GM12878 (cell line): ENCODE data around the gene TMEM170B. TPM values are rescaled to one million over a fixed set of nuclear protein-coding genes. Genes with fewer than 3 reads are reported as not detected.

Experiments used
- ATAC-seq: fragments of 200-7000 bp; cut with Tn5 transposase; 3 replicates; pipeline ENCODE4 v1.9.1; 2020; ENCODE audit warnings: mild to moderate bottlenecking, moderate library complexity
- BruUV-seq: library from RNA; stranded (reverse); fragments of 400-500 nt; replicated peaks from 2 replicates; lab custom pipeline; 2021; lab: Mats Ljungman, UMichigan
- CTCF ChIA-PET: fragments of 300-600 bp; sonication (Branson Sonifier 250); formaldehyde crosslinking; extraction: SDS; loops from one replicate; lab custom pipeline; 2021; ENCODE audit warnings: inconsistent platforms; lab: Yijun Ruan, JAX
- POLR2A ChIA-PET: fragments of 350-600 bp; formaldehyde crosslinking; extraction: SDS; loops from one replicate; lab custom pipeline; 2021; ENCODE audit warnings: inconsistent platforms; lab: Charles Lee
- RAD21 ChIA-PET: fragments of 300-600 bp; sonication (Branson Sonifier 250); formaldehyde crosslinking; loops from one replicate; lab custom pipeline; 2023; ENCODE audit warnings: antibody characterized with exemption; ENCODE audit not compliant: unreplicated experiment; lab: Charles Lee
- SMC1A ChIA-PET: fragments of 300-600 bp; sonication (Branson Sonifier 250); formaldehyde crosslinking; loops from one replicate; lab custom pipeline; 2023; ENCODE audit not compliant: unreplicated experiment, uncharacterized antibody; lab: Charles Lee
- DNase-seq: peaks from one replicate; pipeline ENCODE4 v3.0.0-alpha.2; 2011; ENCODE audit warnings: low read depth, low spot score
- FAIRE-seq: peaks from 3 replicates; lab custom pipeline; 2011; peaks lifted over from hg19 to GRCh38; lab: Jason Lieb, UNC
- H2AFZ ChIP-seq: 2 replicates; pipeline ENCODE4 v1.6.0; 2011; ENCODE audit warnings: low read depth, low read length, control low read depth; ENCODE audit not compliant: control insufficient read depth
- H3K27ac ChIP-seq: 2 replicates; pipeline ENCODE4 v1.5.1; 2011; ENCODE audit warnings: control low read depth; ENCODE audit not compliant: control insufficient read depth, insufficient read depth
- H3K27me3 ChIP-seq, 2 experiments: replicated peaks in 1 of 2; 2 replicates each; pipeline versions ENCODE4 v1.6.0 to v1.6.1; 2011; ENCODE audit warnings: low read length in 1 of 2; ENCODE audit not compliant: control insufficient read depth in 2 of 2, insufficient read depth in 2 of 2
- H3K36me3 ChIP-seq, 2 experiments: 2 replicates each; pipeline ENCODE4 v1.5.1; 2011; ENCODE audit warnings: low read length in 1 of 2; ENCODE audit not compliant: control insufficient read depth in 2 of 2, insufficient read depth in 2 of 2
- H3K4me1 ChIP-seq: 2 replicates; pipeline ENCODE4 v1.6.1; 2011; ENCODE audit warnings: mild to moderate bottlenecking, low read length, moderate library complexity, mixed read lengths; ENCODE audit not compliant: control insufficient read depth, insufficient read depth
- H3K4me2 ChIP-seq: 2 replicates; pipeline ENCODE4 v1.6.0; 2011; ENCODE audit warnings: control low read depth; ENCODE audit not compliant: control insufficient read depth, insufficient read depth
- H3K4me3 ChIP-seq: fragments of 200-600 bp; sonication (generic); 2 replicates; pipeline ENCODE4 v1.5.1; 2016
- H3K79me2 ChIP-seq: 2 replicates; pipeline ENCODE4 v1.6.0; 2011; ENCODE audit warnings: low read length; ENCODE audit not compliant: control insufficient read depth, insufficient read depth
- H3K9ac ChIP-seq: 2 replicates; pipeline ENCODE4 v1.8.0; 2011; ENCODE audit warnings: low read length, control low read depth, mixed read lengths; ENCODE audit not compliant: control insufficient read depth, insufficient read depth
- H3K9me3 ChIP-seq: replicated peaks from 3 replicates; pipeline ENCODE4 v1.5.1; 2011; ENCODE audit warnings: mild to moderate bottlenecking, low read length; ENCODE audit not compliant: control insufficient read depth, insufficient read depth
- H4K20me1 ChIP-seq: 2 replicates; pipeline ENCODE4 v1.6.0; 2011; ENCODE audit not compliant: control insufficient read depth, insufficient read depth
- FOXM1 ChIP-seq: IDR thresholded peaks from 2 replicates; pipeline ENCODE4 v1.6.1; 2012; ENCODE audit warnings: low read depth, mild to moderate bottlenecking, inconsistent platforms, low read length, moderate library complexity
- RAD21 ChIP-seq: IDR thresholded peaks from 2 replicates; pipeline ENCODE4 v1.6.1; 2011; ENCODE audit warnings: mild to moderate bottlenecking, low read depth, low read length, moderate library complexity; ENCODE audit not compliant: insufficient read depth
- SMC3 ChIP-seq: IDR thresholded peaks from 2 replicates; pipeline ENCODE4 v1.6.1; 2011; ENCODE audit warnings: low read length, improper control_type of control experiment, borderline replicate concordance
- SPI1 ChIP-seq: IDR thresholded peaks from 2 replicates; pipeline ENCODE4 v1.6.1; 2011; ENCODE audit warnings: low read depth, mild to moderate bottlenecking, low read length, moderate library complexity, borderline replicate concordance; ENCODE audit not compliant: insufficient read depth
- SUPT20H ChIP-seq: IDR thresholded peaks from 2 replicates; pipeline ENCODE4 v1.6.1; 2011; ENCODE audit warnings: low read depth, mild to moderate bottlenecking, low read length, moderate library complexity, borderline replicate concordance; ENCODE audit not compliant: control insufficient read depth
- ZNF217 ChIP-seq: fragments of 450-650 bp; IDR thresholded peaks from 2 replicates; pipeline ENCODE4 v1.6.1; 2017; ENCODE audit warnings: antibody characterized with exemption, mild to moderate bottlenecking
- WGBS: methylation state at CpG from one replicate; pipeline ENCODE4 v1.1.6; 2016; ENCODE audit warnings: low lambda C conversion rate; ENCODE audit not compliant: insufficient replicate concordance, insufficient coverage; ENCODE audit errors: missing lambda C conversion rate; 5-methylcytosine and 5-hydroxymethylcytosine counted together
- in situ Hi-C: fragments of 300-500 bp; cut with MboI; formaldehyde crosslinking; loops from 9 replicates; pipeline ENCODE4 v1.14.3; 2018; ENCODE audit warnings: mixed read lengths
- intact Hi-C: fragments of 100-400 bp; cut with micrococcal nuclease; formaldehyde crosslinking; loops from one replicate; pipeline ENCODE4 v1.14.2; 2022; ENCODE audit not compliant: unreplicated experiment
- polyA plus RNA-seq, 11 experiments: library from polyadenylated mRNA; depleted of rRNA in 4 of 11; unstranded in 6 of 11; stranded (reverse) in 5 of 11; fragments of >200 nt; fragmentation: Nextera tagmentation in 4 of 11; fragmentation: Illumina TruSeq in 1 of 11; extraction: Ambion mirVana in 4 of 11; extraction: Trizol in 1 of 11; gene quantifications; 1 replicate in 1 of 11; 2 replicates in 10 of 11; pipeline versions ENCODE4 v1.2.1 to v1.2.3, GENCODE V29; 2011 to 2016; ENCODE audit warnings: inconsistent platforms in 2 of 11, missing spikeins in 2 of 11, low read depth in 1 of 11
- total RNA-seq, 4 experiments: library from RNA; depleted of rRNA in 3 of 4; stranded (reverse); fragments of >200 nt in 3 of 4; fragmentation: Illumina TruSeq in 1 of 4; extraction: Trizol in 1 of 4; gene quantifications; 2 replicates each; pipeline versions ENCODE4 v1.2.1 to v1.2.3, GENCODE V29; 2013 to 2021
- TF ChIP-seq, protein P1 (sequence below): fragments of 450-650 bp; IDR thresholded peaks from 2 replicates; pipeline ENCODE4 v1.6.1; 2016; ENCODE audit warnings: mild to moderate bottlenecking
- TF ChIP-seq, protein P2 (sequence below), 3 experiments: IDR thresholded peaks in 2 of 3; conservative IDR thresholded peaks in 1 of 3; 2 replicates each; pipeline ENCODE4 v1.5.1; 2011; ENCODE audit warnings: low read depth in 3 of 3, low read length in 3 of 3, mild to moderate bottlenecking in 3 of 3, control low read depth in 2 of 3, moderate library complexity in 2 of 3, inconsistent platforms in 1 of 3, mixed read lengths in 1 of 3; ENCODE audit not compliant: control insufficient read depth in 2 of 3, insufficient read depth in 1 of 3; ENCODE audit errors: extremely low read depth in 1 of 3
- TF ChIP-seq, protein P3 (sequence below): IDR thresholded peaks from 2 replicates; pipeline ENCODE4 v1.6.1; 2012; ENCODE audit warnings: low read depth, low read length, improper control_type of control experiment
- TF ChIP-seq, protein P4 (sequence below): IDR thresholded peaks from 2 replicates; pipeline ENCODE4 v1.6.1; 2012; ENCODE audit warnings: low read depth, low read length, improper control_type of control experiment

The TMEM170B gene
- total and polyA plus RNA-seq, 10 of the 15 experiments (the other 5 are each of a cell fraction or from before 2014, with no cell fraction given): 0.38 to 10.3 (median 4.2) TPM

DNA sequence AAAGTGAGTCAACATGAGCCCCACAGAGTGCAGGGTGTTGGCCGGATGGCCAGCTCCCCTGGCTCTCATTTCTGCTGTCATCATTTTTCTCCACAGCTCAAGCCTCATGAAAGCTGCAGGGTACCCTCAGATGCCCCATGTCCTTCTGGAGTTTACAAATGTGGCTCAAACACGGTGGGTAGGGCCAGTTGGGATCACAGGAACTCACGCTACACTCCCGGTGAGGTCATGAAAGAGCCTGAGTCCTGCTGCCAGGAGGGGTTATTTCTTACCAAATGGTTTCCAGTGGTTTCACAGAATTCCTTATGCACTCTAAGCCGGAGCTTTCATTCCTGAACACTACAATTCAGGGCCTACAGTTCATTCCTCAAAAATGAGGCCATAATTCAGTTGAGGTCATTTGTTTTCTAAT is 78.7 kb downstream of the TMEM170B start (continued):
- TF ChIP-seq, protein P1, sequence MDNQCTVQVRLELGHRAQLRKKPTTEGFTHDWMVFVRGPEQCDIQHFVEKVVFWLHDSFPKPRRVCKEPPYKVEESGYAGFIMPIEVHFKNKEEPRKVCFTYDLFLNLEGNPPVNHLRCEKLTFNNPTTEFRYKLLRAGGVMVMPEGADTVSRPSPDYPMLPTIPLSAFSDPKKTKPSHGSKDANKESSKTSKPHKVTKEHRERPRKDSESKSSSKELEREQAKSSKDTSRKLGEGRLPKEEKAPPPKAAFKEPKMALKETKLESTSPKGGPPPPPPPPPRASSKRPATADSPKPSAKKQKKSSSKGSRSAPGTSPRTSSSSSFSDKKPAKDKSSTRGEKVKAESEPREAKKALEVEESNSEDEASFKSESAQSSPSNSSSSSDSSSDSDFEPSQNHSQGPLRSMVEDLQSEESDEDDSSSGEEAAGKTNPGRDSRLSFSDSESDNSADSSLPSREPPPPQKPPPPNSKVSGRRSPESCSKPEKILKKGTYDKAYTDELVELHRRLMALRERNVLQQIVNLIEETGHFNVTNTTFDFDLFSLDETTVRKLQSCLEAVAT: no peak
- no peak for TF ChIP-seq ZNF217
- no peak for TF ChIP-seq SUPT20H

DNA sequence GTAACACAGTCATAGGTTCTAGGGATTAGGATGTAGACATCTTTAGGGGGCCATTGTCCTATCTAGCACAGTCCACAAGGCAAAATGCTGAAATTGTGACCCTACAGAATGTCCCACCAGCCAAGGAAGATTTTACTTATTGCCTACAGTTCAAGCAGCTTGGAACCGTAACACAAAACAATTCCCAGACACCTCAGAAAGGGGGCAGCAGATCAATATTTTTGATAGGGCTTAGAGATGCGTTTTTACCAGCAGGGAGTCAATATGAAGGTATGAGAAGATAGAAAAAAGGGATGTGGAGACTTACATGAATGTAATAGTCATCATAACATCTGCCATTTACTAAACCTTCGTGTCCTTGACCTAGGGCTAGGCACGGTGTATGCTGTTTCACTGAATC is 81.0 kb downstream of the TMEM170B start:
- Histone ChIP-seq H3K27ac (no peak overlapping the region), H3K9me3 (no peaks in the 10 kb centered on the region), H3K4me3 (no peak overlapping the region), H3K9ac (no peak overlapping the region), H4K20me1 (no peaks in the 10 kb centered on the region), H3K4me1 (no peaks in the 10 kb centered on the region), H3K79me2 (no peaks in the 10 kb centered on the region), H3K27me3 (no peaks in the 10 kb centered on the region), H2AFZ (no peak overlapping the region), H3K36me3 (no peaks in the 10 kb centered on the region), H3K4me2 (no peak overlapping the region)
- SMC1A ChIA-PET: interaction anchor here (0.7 to 3.8 kb wide), 8 partner anchors 12 to 988 kb away, joined by 3 to 20 read pairs (median 4); no protein-coding TSS in a partner anchor
- in situ Hi-C loops (no loop called here), intact Hi-C loops (loop anchor here (1.0 kb wide), 3 partner anchors 671 to 987 kb away; no protein-coding TSS in a partner anchor)
- peak; percentile 13 for DNase-seq
- RAD21 ChIA-PET: interaction anchor here (0.6 to 4.2 kb wide), 3 partner anchors 36 to 987 kb away, joined by 3 to 32 read pairs (median 13); partner anchors contain the start of gene EDN1
- peak; percentile 92 for ATAC-seq
- TF ChIP-seq SPI1: 0 out of 2 replicates have a peak, but pooled peaks have one; percentile 3
- no peak for TF ChIP-seq FOXM1
- peak; percentile 67; the same call in 1 of the 2 replicates for TF ChIP-seq RAD21
- TF ChIP-seq, protein P2, sequence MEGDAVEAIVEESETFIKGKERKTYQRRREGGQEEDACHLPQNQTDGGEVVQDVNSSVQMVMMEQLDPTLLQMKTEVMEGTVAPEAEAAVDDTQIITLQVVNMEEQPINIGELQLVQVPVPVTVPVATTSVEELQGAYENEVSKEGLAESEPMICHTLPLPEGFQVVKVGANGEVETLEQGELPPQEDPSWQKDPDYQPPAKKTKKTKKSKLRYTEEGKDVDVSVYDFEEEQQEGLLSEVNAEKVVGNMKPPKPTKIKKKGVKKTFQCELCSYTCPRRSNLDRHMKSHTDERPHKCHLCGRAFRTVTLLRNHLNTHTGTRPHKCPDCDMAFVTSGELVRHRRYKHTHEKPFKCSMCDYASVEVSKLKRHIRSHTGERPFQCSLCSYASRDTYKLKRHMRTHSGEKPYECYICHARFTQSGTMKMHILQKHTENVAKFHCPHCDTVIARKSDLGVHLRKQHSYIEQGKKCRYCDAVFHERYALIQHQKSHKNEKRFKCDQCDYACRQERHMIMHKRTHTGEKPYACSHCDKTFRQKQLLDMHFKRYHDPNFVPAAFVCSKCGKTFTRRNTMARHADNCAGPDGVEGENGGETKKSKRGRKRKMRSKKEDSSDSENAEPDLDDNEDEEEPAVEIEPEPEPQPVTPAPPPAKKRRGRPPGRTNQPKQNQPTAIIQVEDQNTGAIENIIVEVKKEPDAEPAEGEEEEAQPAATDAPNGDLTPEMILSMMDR (IDR thresholded peaks at IDR 0.05 in 2 of 3, conservative IDR thresholded peaks at IDR 0.05 in 1 of 3; ENCODE audit: control insufficient read depth in 2 of 3, extremely low read depth in 1 of 3, insufficient read depth in 1 of 3, low read depth in 3 of 3, low read length in 3 of 3): peak; percentile 36 to 53 (median 51)
- TF ChIP-seq, protein P3, sequence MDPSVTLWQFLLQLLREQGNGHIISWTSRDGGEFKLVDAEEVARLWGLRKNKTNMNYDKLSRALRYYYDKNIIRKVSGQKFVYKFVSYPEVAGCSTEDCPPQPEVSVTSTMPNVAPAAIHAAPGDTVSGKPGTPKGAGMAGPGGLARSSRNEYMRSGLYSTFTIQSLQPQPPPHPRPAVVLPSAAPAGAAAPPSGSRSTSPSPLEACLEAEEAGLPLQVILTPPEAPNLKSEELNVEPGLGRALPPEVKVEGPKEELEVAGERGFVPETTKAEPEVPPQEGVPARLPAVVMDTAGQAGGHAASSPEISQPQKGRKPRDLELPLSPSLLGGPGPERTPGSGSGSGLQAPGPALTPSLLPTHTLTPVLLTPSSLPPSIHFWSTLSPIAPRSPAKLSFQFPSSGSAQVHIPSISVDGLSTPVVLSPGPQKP: no peak
- TF ChIP-seq, protein P4, sequence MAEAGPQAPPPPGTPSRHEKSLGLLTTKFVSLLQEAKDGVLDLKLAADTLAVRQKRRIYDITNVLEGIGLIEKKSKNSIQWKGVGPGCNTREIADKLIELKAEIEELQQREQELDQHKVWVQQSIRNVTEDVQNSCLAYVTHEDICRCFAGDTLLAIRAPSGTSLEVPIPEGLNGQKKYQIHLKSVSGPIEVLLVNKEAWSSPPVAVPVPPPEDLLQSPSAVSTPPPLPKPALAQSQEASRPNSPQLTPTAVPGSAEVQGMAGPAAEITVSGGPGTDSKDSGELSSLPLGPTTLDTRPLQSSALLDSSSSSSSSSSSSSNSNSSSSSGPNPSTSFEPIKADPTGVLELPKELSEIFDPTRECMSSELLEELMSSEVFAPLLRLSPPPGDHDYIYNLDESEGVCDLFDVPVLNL: no peak
- peak; percentile 48 for TF ChIP-seq SMC3
- BruUV-seq: no TSS peak
- CTCF ChIA-PET: interaction anchor here (0.7 to 4.9 kb wide), 13 partner anchors 11 to 988 kb away, joined by 3 to 34 read pairs (median 3); partner anchors contain the start of gene EDN1
- WGBS: 24% methylated on average over 4 of the region's 4 CpGs
- FAIRE-seq: peak; percentile 81
- POLR2A ChIA-PET: interaction anchor here (0.5 to 0.6 kb wide), 2 partner anchors 598 to 673 kb away, joined by 3 read pairs; no protein-coding TSS in a partner anchor
